ENCODE results near the gene STRA6.

GRCh38 chr15:74193905-74194304 is 8.7 kb downstream of the STRA6 start:
- TF ChIP-seq CTCF (IDR thresholded peaks at IDR 0.05) = no peak
- no peak for TF ChIP-seq POLR2A (IDR thresholded peaks at IDR 0.05)
- no peak for TF ChIP-seq POLR2AphosphoS5 (IDR thresholded peaks at IDR 0.05)

Measured in breast epithelium (tissue), 3 donors.